Measurements from ENCODE around the gene STX3. TPM values are rescaled to one million over a fixed set of nuclear protein-coding genes. Genes with fewer than 3 reads are reported as not detected.

The STX3 gene
- total and polyA plus RNA-seq, 2 donors (not counting 3 experiments of a cell fraction or from before 2014, with no cell fraction given): 40.3 to 49.7 TPM

GRCh38 chr11:59854871-59855270, 99.7 kb downstream of the STX3 start:
- Histone ChIP-seq H3K9me1 (replicated peaks; ENCODE audit: control insufficient read depth, extremely low read depth, insufficient read depth, low read length) (no peaks in the 10 kb centered on the region), H3K9ac (replicated peaks; ENCODE audit: extremely low read depth, insufficient read depth, low read length) (no peak overlapping the region), H3K79me2 (ENCODE audit: control insufficient read depth, insufficient read depth, low read length) (no peaks in the 10 kb centered on the region), H3K4me3 (replicated peaks in 1 of 3; ENCODE audit: insufficient read depth in 1 of 3, low read depth in 1 of 3, low read length in 3 of 3) (no peak overlapping the region), H3K27me3 (ENCODE audit: control insufficient read depth in 2 of 2, insufficient read depth in 2 of 2, low read length in 2 of 2) (no peaks in the 10 kb centered on the region), H2AFZ (ENCODE audit: low read depth, low read length) (no peak overlapping the region), H3K36me3 (ENCODE audit: control insufficient read depth in 2 of 2, extremely low read depth in 1 of 2, insufficient read depth in 2 of 2, low read length in 2 of 2) (no peaks in the 10 kb centered on the region), H3K9me3 (replicated peaks; ENCODE audit: control insufficient read depth, insufficient read depth, low read length) (no peaks in the 10 kb centered on the region), H3K4me1 (ENCODE audit: control insufficient read depth, extremely low read depth, insufficient read depth, low read length) (peaks cover 14% of the 10 kb centered on the region), H3K4me2 (ENCODE audit: insufficient read depth, low read length) (no peak overlapping the region), H4K20me1 (replicated peaks; ENCODE audit: control insufficient read depth, extremely low read depth, insufficient read depth, low read length) (no peaks in the 10 kb centered on the region), H3K27ac (ENCODE audit: insufficient read depth, low read depth, low read length) (no peak overlapping the region)
- BruUV-seq (replicated peaks): no TSS peak
- POLR2A ChIA-PET: no interaction called here
- CTCF ChIA-PET: no interaction called here
- intact Hi-C loops (cut with micrococcal nuclease) (no loop called here), dilution Hi-C loops (cut with MboI; ENCODE audit: extremely low pct_ligation_motif_present, low sequenced_read_pairs) (no loop called here)
- DNase-seq (ENCODE audit: low read depth, low spot score) (no peak), FAIRE-seq (no peak)
- TF ChIP-seq JUN (IDR thresholded peaks at IDR 0.05; ENCODE audit: borderline replicate concordance, insufficient read depth, insufficient read length, low read depth) (no peak), FOS (IDR thresholded peaks at IDR 0.05; ENCODE audit: borderline replicate concordance, insufficient read depth, low read length) (no peak), GATA2 (IDR thresholded peaks at IDR 0.05; ENCODE audit: insufficient read depth, insufficient read length, low read depth, low read length) (no peak), EZH2 (IDR thresholded peaks at IDR 0.05; ENCODE audit: borderline replicate concordance, low read depth, low read length, severe bottlenecking) (no peak), POLR2A (IDR thresholded peaks at IDR 0.05; ENCODE audit: low read depth, low read length) (no peak), POLR2AphosphoS5 (IDR thresholded peaks at IDR 0.05; ENCODE audit: insufficient read depth, low read depth, low read length) (no peak), MYC (IDR thresholded peaks at IDR 0.05; ENCODE audit: low read depth, low read length) (no peak)

Other genes starting within 250 kb of the STX3 start
- gene OR4D9, start 243.8 kb upstream of the STX3 start, total RNA-seq: not detected in 2 replicates
- gene OR4D9, start 243.8 kb upstream of the STX3 start, polyA plus RNA-seq: not detected in 2 replicates
- 37.5 and 37.9 TPM in 2 replicates for gene OSBP, start 139.6 kb upstream of the STX3 start, total RNA-seq
- 10.9 and 14.2 TPM in 2 replicates for gene OSBP, start 139.6 kb upstream of the STX3 start, polyA plus RNA-seq
- gene PATL1, start 86.3 kb upstream of the STX3 start, total RNA-seq: 33.1 and 38.8 TPM in 2 replicates
- 33.7 TPM in 2 replicates for gene PATL1, start 86.3 kb upstream of the STX3 start, polyA plus RNA-seq
- gene OR10V1, start 41.5 kb upstream of the STX3 start, total RNA-seq: not detected in 2 replicates
- not detected in 2 replicates for gene OR10V1, start 41.5 kb upstream of the STX3 start, polyA plus RNA-seq
- 60.3 and 63.9 TPM in 2 replicates for gene MRPL16, start 55.4 kb downstream of the STX3 start, total RNA-seq
- gene MRPL16, start 55.4 kb downstream of the STX3 start, polyA plus RNA-seq: 60.9 and 84.0 TPM in 2 replicates
- gene CBLIF, start 90.1 kb downstream of the STX3 start, total RNA-seq: not detected in 2 replicates
- gene CBLIF, start 90.1 kb downstream of the STX3 start, polyA plus RNA-seq: not detected in 2 replicates
- not detected in 2 replicates for gene TCN1, start 111.1 kb downstream of the STX3 start, total RNA-seq
- gene TCN1, start 111.1 kb downstream of the STX3 start, polyA plus RNA-seq: not detected in 2 replicates
- gene OOSP3, start 123.4 kb downstream of the STX3 start, total RNA-seq: not detected in 2 replicates
- gene OOSP3, start 123.4 kb downstream of the STX3 start, polyA plus RNA-seq: not detected in 2 replicates
- not detected in 2 replicates for gene OOSP1, start 183.1 kb downstream of the STX3 start, total RNA-seq
- 0.11 TPM in 1 of 2 replicates, not detected in the other for gene OOSP1, start 183.1 kb downstream of the STX3 start, polyA plus RNA-seq
- gene OOSP4A, start 208.7 kb downstream of the STX3 start, total RNA-seq: not detected in 2 replicates
- gene OOSP4A, start 208.7 kb downstream of the STX3 start, polyA plus RNA-seq: not detected in 2 replicates